Measurements from ENCODE around the gene BPGM. TPM values are rescaled to one million over a fixed set of nuclear protein-coding genes. Genes with fewer than 3 reads are reported as not detected.

Gene BPGM
- total and polyA plus RNA-seq, 9 of the 15 experiments (the other 6 are each of a cell fraction or from before 2014, with no cell fraction given) = 14.1 to 46.1 (median 21.2) TPM

DNA sequence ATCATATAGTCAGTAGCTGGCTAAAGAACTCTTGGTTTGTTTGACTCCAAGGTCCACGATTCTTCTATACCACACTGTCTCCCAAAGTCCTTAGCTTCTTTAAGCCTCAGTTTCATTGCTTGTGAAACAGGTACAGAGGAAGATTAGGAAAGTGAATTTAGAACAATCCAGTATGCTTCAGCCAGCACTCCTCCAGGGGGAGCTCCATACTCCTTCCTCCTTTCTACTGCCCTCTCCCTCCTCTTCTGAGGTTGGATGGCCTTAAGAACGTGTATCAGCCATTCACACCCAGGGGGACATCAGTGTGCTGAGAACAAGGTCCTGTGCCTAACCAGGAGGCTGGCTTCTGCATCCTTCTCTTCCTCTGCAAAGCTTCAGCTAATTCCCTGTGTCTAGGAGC is 78.0 kb downstream of the BPGM start (continued):
- TF ChIP-seq, protein P1, sequence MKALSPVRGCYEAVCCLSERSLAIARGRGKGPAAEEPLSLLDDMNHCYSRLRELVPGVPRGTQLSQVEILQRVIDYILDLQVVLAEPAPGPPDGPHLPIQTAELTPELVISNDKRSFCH (CRISPR knock-in tag; IDR thresholded peaks at IDR 0.05) = no peak
- TF ChIP-seq, protein P1 (tag; IDR thresholded peaks at IDR 0.05) = no peak

- intact Hi-C loops (cut with micrococcal nuclease) = no loop called here
- Histone ChIP-seq H3K4me2 (ENCODE audit: insufficient read depth, low read length) (no peak overlapping the region), H3K9me3 (replicated peaks; ENCODE audit: control insufficient read depth, insufficient read depth, low read depth, low read length) (no peaks in the 10 kb centered on the region), H3K27ac (ENCODE audit: extremely low read depth, low read depth, low read length) (no peak overlapping the region), H3K36me3 (ENCODE audit: control insufficient read depth, insufficient read depth, low read length) (no peaks in the 10 kb centered on the region), H4K20me1 (replicated peaks; ENCODE audit: control insufficient read depth, insufficient read depth, low read length) (no peaks in the 10 kb centered on the region), H3K27me3 (ENCODE audit: control insufficient read depth in 2 of 2, insufficient read depth in 2 of 2, low read length in 2 of 2) (peaks cover 11 to 20% of the 10 kb centered on the region in 2 experiments; a peak in 4 of 5 replicates), H3K9me1 (ENCODE audit: control insufficient read depth, insufficient read depth, low read length) (no peaks in the 10 kb centered on the region), H3K9ac (ENCODE audit: insufficient read depth in 1 of 2, low read depth in 2 of 2, low read length in 2 of 2) (no peak overlapping the region), H3K79me2 (ENCODE audit: control insufficient read depth, insufficient read depth, low read length) (no peaks in the 10 kb centered on the region), H3K4me1 (replicated peaks in 1 of 2; ENCODE audit: control insufficient read depth in 2 of 2, insufficient read depth in 2 of 2, low read length in 2 of 2) (no peaks in the 10 kb centered on the region), H2AFZ (ENCODE audit: low read depth, low read length) (no peak overlapping the region), H3K4me3 (no peak overlapping the region)
- DNase-seq (ENCODE audit: extremely low read depth in 1 of 4, low spot score in 3 of 4) (no peak), ATAC-seq (no peak), FAIRE-seq (no peak)
- no TSS peak for BruUV-seq (replicated peaks)
- WGBS (ENCODE audit: insufficient coverage, low coverage, missing lambda C conversion rate) = 3% methylated on average over 2 of the region's 2 CpGs
- ChIA-PET POLR2A (interaction anchor here (0.9 kb wide), 1 partner anchor 16 kb away, joined by 3 read pairs; no protein-coding TSS in a partner anchor), CTCF (ENCODE audit: low intra/inter-chr PET ratio) (no interaction called here)
- no peak for TF ChIP-seq U2AF2 (optimal IDR thresholded peaks at IDR 0.05; ENCODE audit: low read depth, low read length)
- TF ChIP-seq, protein P2, sequence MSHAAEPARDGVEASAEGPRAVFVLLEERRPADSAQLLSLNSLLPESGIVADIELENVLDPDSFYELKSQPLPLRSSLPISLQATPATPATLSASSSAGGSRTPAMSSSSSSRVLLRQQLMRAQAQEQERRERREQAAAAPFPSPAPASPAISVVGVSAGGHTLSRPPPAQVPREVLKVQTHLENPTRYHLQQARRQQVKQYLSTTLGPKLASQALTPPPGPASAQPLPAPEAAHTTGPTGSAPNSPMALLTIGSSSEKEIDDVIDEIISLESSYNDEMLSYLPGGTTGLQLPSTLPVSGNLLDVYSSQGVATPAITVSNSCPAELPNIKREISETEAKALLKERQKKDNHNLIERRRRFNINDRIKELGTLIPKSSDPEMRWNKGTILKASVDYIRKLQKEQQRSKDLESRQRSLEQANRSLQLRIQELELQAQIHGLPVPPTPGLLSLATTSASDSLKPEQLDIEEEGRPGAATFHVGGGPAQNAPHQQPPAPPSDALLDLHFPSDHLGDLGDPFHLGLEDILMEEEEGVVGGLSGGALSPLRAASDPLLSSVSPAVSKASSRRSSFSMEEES (CRISPR knock-in tag; IDR thresholded peaks at IDR 0.05) = no peak
- no peak for TF ChIP-seq KLF1 (tag; IDR thresholded peaks at IDR 0.05)
- no peak for TF ChIP-seq ZNF785 (CRISPR knock-in tag; IDR thresholded peaks at IDR 0.05)
- TF ChIP-seq BCOR (IDR thresholded peaks at IDR 0.05) = no peak
- TF ChIP-seq MTA1 (IDR thresholded peaks at IDR 0.05; ENCODE audit: borderline replicate concordance) = no peak
- TF ChIP-seq TRIM25 (IDR thresholded peaks at IDR 0.05; ENCODE audit: borderline replicate concordance) = no peak
- TF ChIP-seq RHOXF2B (CRISPR knock-in tag; conservative IDR thresholded peaks at IDR 0.05) = no peak
- in situ Hi-C loops (cut with MboI) = no loop called here
These were observed 79.9 kb downstream of the BPGM start for GRCh38 chr7:134726581-134726980.

All from K562 (cell line).